SK-N-SH treated with all-trans-retinoic acid at 6 μM for 48 hours (cell line): Measurements from ENCODE around the gene HEMK1.

Experiments used
- ESRRG ChIP-seq: fragments of 250-450 bp; sonication (Bioruptor Pico); IDR thresholded peaks from 2 replicates; pipeline ENCODE4 v1.6.1; 2021; ENCODE audit warnings: mild to moderate bottlenecking
- GLIS3 ChIP-seq: fragments of 250-450 bp; sonication (Bioruptor Pico); IDR thresholded peaks from 2 replicates; pipeline ENCODE4 v1.5.0; 2020; ENCODE audit warnings: mild to moderate bottlenecking, moderate library complexity
- ISL1 ChIP-seq: fragments of 250-450 bp; sonication (Bioruptor Pico); IDR thresholded peaks from 2 replicates; pipeline ENCODE4 v2.1.2; 2022; ENCODE audit warnings: mild to moderate bottlenecking, moderate library complexity
- OSR1 ChIP-seq: fragments of 250-450 bp; sonication (Bioruptor Pico); IDR thresholded peaks from 2 replicates; pipeline ENCODE4 v1.8.0; 2022; ENCODE audit warnings: moderate library complexity, mild to moderate bottlenecking, inconsistent platforms
- PATZ1 ChIP-seq: fragments of 250-450 bp; sonication (Bioruptor Pico); IDR thresholded peaks from 2 replicates; pipeline ENCODE4 v1.8.0; 2020; ENCODE audit warnings: mild to moderate bottlenecking, moderate library complexity, borderline replicate concordance
- PPARA ChIP-seq: fragments of 250-450 bp; sonication (Bioruptor Pico); IDR thresholded peaks from 2 replicates; pipeline ENCODE4 v1.5.0; 2020; ENCODE audit warnings: mild to moderate bottlenecking, borderline replicate concordance
- TF ChIP-seq, protein P1 (sequence below): fragments of 250-450 bp; sonication (Bioruptor Pico); IDR thresholded peaks from 2 replicates; pipeline ENCODE4 v1.5.0; 2020; ENCODE audit warnings: mild to moderate bottlenecking, moderate library complexity
- TF ChIP-seq, protein P2 (sequence below): fragments of 250-450 bp; sonication (Bioruptor Pico); IDR thresholded peaks from 2 replicates; pipeline ENCODE4 v1.5.1; 2020; ENCODE audit warnings: low read depth, mild to moderate bottlenecking, moderate library complexity

- TF ChIP-seq ESRRG (CRISPR knock-in tag) (no peak), PATZ1 (CRISPR knock-in tag) (no peak), GLIS3 (no peak), PPARA (CRISPR knock-in tag) (no peak), ISL1 (CRISPR knock-in tag) (no peak), OSR1 (CRISPR knock-in tag) (no peak)
- TF ChIP-seq, protein P1, sequence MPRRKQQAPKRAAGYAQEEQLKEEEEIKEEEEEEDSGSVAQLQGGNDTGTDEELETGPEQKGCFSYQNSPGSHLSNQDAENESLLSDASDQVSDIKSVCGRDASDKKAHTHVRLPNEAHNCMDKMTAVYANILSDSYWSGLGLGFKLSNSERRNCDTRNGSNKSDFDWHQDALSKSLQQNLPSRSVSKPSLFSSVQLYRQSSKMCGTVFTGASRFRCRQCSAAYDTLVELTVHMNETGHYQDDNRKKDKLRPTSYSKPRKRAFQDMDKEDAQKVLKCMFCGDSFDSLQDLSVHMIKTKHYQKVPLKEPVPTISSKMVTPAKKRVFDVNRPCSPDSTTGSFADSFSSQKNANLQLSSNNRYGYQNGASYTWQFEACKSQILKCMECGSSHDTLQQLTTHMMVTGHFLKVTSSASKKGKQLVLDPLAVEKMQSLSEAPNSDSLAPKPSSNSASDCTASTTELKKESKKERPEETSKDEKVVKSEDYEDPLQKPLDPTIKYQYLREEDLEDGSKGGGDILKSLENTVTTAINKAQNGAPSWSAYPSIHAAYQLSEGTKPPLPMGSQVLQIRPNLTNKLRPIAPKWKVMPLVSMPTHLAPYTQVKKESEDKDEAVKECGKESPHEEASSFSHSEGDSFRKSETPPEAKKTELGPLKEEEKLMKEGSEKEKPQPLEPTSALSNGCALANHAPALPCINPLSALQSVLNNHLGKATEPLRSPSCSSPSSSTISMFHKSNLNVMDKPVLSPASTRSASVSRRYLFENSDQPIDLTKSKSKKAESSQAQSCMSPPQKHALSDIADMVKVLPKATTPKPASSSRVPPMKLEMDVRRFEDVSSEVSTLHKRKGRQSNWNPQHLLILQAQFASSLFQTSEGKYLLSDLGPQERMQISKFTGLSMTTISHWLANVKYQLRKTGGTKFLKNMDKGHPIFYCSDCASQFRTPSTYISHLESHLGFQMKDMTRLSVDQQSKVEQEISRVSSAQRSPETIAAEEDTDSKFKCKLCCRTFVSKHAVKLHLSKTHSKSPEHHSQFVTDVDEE (CRISPR knock-in tag), result no peak
- TF ChIP-seq, protein P2, sequence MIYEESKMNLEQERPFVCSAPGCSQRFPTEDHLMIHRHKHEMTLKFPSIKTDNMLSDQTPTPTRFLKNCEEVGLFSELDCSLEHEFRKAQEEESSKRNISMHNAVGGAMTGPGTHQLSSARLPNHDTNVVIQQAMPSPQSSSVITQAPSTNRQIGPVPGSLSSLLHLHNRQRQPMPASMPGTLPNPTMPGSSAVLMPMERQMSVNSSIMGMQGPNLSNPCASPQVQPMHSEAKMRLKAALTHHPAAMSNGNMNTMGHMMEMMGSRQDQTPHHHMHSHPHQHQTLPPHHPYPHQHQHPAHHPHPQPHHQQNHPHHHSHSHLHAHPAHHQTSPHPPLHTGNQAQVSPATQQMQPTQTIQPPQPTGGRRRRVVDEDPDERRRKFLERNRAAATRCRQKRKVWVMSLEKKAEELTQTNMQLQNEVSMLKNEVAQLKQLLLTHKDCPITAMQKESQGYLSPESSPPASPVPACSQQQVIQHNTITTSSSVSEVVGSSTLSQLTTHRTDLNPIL, result no peak
Observed at GRCh38 chr3:50616003-50616769, 46.9 kb downstream of the HEMK1 start.
